ENCODE results near the gene TMEM170A. TPM values are rescaled to one million over a fixed set of nuclear protein-coding genes. Genes with fewer than 3 reads are reported as not detected.

The TMEM170A gene
- total RNA-seq, 1 experiment from 2014 or later, result 46.8 TPM

GRCh38 chr16:75402159-75402820 lies 62.2 kb downstream of the TMEM170A start:
- H3T11ph ChIP-seq (ENCODE audit: low read length), result no peak overlapping the region
- no peak overlapping the region for H2BK20ac ChIP-seq (ENCODE audit: low read depth, low read length, poor library complexity, severe bottlenecking)
- no peak overlapping the region for H2BK12ac ChIP-seq (ENCODE audit: insufficient read length, low read depth, low read length)
- no peak overlapping the region for H3K4ac ChIP-seq (ENCODE audit: low read depth, low read length)
- no peaks in the 10 kb centered on the region for H3K9me3 ChIP-seq (ENCODE audit: control insufficient read depth, low read depth, low read length)
- no peaks in the 10 kb centered on the region for H3K23me2 ChIP-seq (ENCODE audit: insufficient read length, low read depth, low read length, poor library complexity, severe bottlenecking)
- H3K4me1 Mint-ChIP-seq, result no peaks in the 10 kb centered on the region
- H3K27me3 Mint-ChIP-seq (ENCODE audit: low read depth), result no peaks in the 10 kb centered on the region
- peaks cover 11 to 29% (median 26%) of the 10 kb centered on the region in 3 experiments for H3K36me3 Mint-ChIP-seq (ENCODE audit: insufficient read depth in 1 of 3, low read depth in 3 of 3)
- H3K27me3 ChIP-seq (ENCODE audit: insufficient read depth, low read length), result no peaks in the 10 kb centered on the region
- no peak overlapping the region for H4K5ac ChIP-seq (ENCODE audit: insufficient read length, low read depth, low read length)
- no peak overlapping the region for H2BK5ac ChIP-seq (ENCODE audit: insufficient read length, low read length)
- no peak overlapping the region for H3K4me3 Mint-ChIP-seq
- H3K27ac ChIP-seq (ENCODE audit: insufficient read length, low read depth, low read length), result no peak overlapping the region
- no peak overlapping the region for H2AFZ ChIP-seq (ENCODE audit: low read length)
- no peak overlapping the region for H2AK5ac ChIP-seq (ENCODE audit: insufficient read length, low read length)
- no peak overlapping the region for H3K23ac ChIP-seq (ENCODE audit: insufficient read length, low read depth, low read length)
- no peaks in the 10 kb centered on the region for H3K79me1 ChIP-seq (ENCODE audit: insufficient read depth, low read depth, low read length, poor library complexity, severe bottlenecking)
- no peak overlapping the region for H3K18ac ChIP-seq (ENCODE audit: insufficient read length, low read depth, low read length)
- no peak overlapping the region for H3K56ac ChIP-seq (ENCODE audit: insufficient read length, low read depth, low read length)
- H2BK15ac ChIP-seq (ENCODE audit: low read depth, low read length), result no peak overlapping the region
- H3K14ac ChIP-seq (ENCODE audit: insufficient read depth, low read length), result no peak overlapping the region
- TF ChIP-seq CTCF (conservative IDR thresholded peaks at IDR 0.05), result no peak
- H3K4me2 ChIP-seq (ENCODE audit: insufficient read depth, insufficient read length, low read length), result no peak overlapping the region
- WGBS (ENCODE audit: extremely low coverage, insufficient read length, low lambda C conversion rate), result no CpG with 5 or more reads among the region's 2 CpGs
- H4K20me1 ChIP-seq (ENCODE audit: control insufficient read depth, insufficient read depth, insufficient read length), result no peaks in the 10 kb centered on the region
- H4K8ac ChIP-seq (replicated peaks; ENCODE audit: insufficient read length, low read depth, low read length), result no peak overlapping the region
- no peak overlapping the region for H3K27ac Mint-ChIP-seq
- H2BK120ac ChIP-seq (ENCODE audit: low read depth, low read length, poor library complexity, severe bottlenecking), result no peak overlapping the region
- no peak overlapping the region for H4K91ac ChIP-seq (ENCODE audit: insufficient read length, low read depth, low read length)
- H3K9me3 Mint-ChIP-seq, result no peaks in the 10 kb centered on the region
- no peaks in the 10 kb centered on the region for H3K4me1 ChIP-seq (ENCODE audit: insufficient read depth, low read length)
- H3K9ac ChIP-seq (ENCODE audit: extremely low read depth, insufficient read length, low read length), result no peak overlapping the region
- no peak for DNase-seq
- no peaks in the 10 kb centered on the region for H3K79me2 ChIP-seq (ENCODE audit: insufficient read depth, low read length)

Data from H9 (cell line).